CD4-positive, alpha-beta T cell (primary cell): Measurements from ENCODE around the gene RRP8. TPM values are rescaled to one million over a fixed set of nuclear protein-coding genes. Genes with fewer than 3 reads are reported as not detected.

ENCODE experiments used
- ATAC-seq: fragments of 200-7000 bp; cut with Tn5 transposase; one replicate; pipeline ENCODE4 v1.10.0; 2022; ENCODE audit warnings: mild to moderate bottlenecking; ENCODE audit not compliant: poor library complexity
- CTCF ChIA-PET: fragments of 350-600 bp; sonication (Branson Sonifier 250); formaldehyde crosslinking; loops from one replicate; lab custom pipeline; 2021; ENCODE audit warnings: antibody characterized with exemption, inconsistent platforms; lab: Charles Lee
- POLR2A ChIA-PET: fragments of 350-600 bp; sonication (Branson Sonifier 250); formaldehyde crosslinking; loops from one replicate; lab custom pipeline; 2021; ENCODE audit warnings: antibody characterized with exemption, inconsistent platforms; lab: Charles Lee
- DNase-seq, 14 experiments: peaks; one replicate each; pipeline ENCODE4 v3.0.0-alpha.2; 2013 to 2020; ENCODE audit warnings: mixed read lengths in 2 of 14
- H3K27ac ChIP-seq, 2 donors: one replicate each; pipeline versions ENCODE4 v1.5.1 to v1.7.0; 2013; ENCODE audit warnings: low read length in 2 of 2, low read depth in 1 of 2, mild to moderate bottlenecking in 1 of 2
- H3K27me3 ChIP-seq, 2 experiments: 1 replicate in 1 of 2; 2 replicates in 1 of 2; pipeline versions ENCODE4 v1.6.1 to v1.7.0; 2013; ENCODE audit warnings: low read length in 2 of 2, control low read depth in 1 of 2, mild to moderate bottlenecking in 1 of 2, moderate library complexity in 1 of 2; ENCODE audit not compliant: insufficient read depth in 2 of 2, control insufficient read depth in 1 of 2
- H3K36me3 ChIP-seq: one replicate; pipeline ENCODE4 v1.6.1; 2013; ENCODE audit warnings: low read length, control low read depth; ENCODE audit not compliant: insufficient read depth
- H3K4me1 ChIP-seq: one replicate; pipeline ENCODE4 v1.6.1; 2013; ENCODE audit warnings: low read length, control low read depth; ENCODE audit not compliant: insufficient read depth
- H3K4me3 ChIP-seq: one replicate; pipeline ENCODE4 v1.5.1; 2013; ENCODE audit warnings: mild to moderate bottlenecking, low read length, moderate library complexity
- H3K9me3 ChIP-seq, 2 experiments: 1 replicate in 1 of 2; 2 replicates in 1 of 2; pipeline versions ENCODE4 v1.6.1 to v1.7.0; 2013; ENCODE audit warnings: low read length in 2 of 2, mild to moderate bottlenecking in 2 of 2, control low read depth in 1 of 2, moderate library complexity in 1 of 2; ENCODE audit not compliant: control insufficient read depth in 1 of 2, insufficient read depth in 1 of 2
- H3K27ac Mint-ChIP-seq: one replicate; pipeline ENCODE4 v1.8.0; 2020; ENCODE audit warnings: mixed read lengths
- H3K27me3 Mint-ChIP-seq: one replicate; pipeline ENCODE4 v1.8.0; 2021; ENCODE audit warnings: mixed read lengths
- H3K36me3 Mint-ChIP-seq: one replicate; pipeline ENCODE4 v1.8.0; 2021; ENCODE audit warnings: low read depth, mixed read lengths
- H3K4me1 Mint-ChIP-seq: one replicate; pipeline ENCODE4 v1.8.0; 2021; ENCODE audit warnings: low read depth, mixed read lengths
- H3K4me3 Mint-ChIP-seq: one replicate; pipeline ENCODE4 v1.8.0; 2020; ENCODE audit warnings: mild to moderate bottlenecking, mixed read lengths
- H3K9me3 Mint-ChIP-seq: one replicate; pipeline ENCODE4 v1.8.0; 2020; ENCODE audit warnings: mixed read lengths
- CTCF ChIP-seq: fragments of 200-600 bp; IDR thresholded peaks from one replicate; pipeline ENCODE4 v1.8.0; 2022; ENCODE audit warnings: antibody characterized with exemption, mild to moderate bottlenecking
- intact Hi-C, 2 experiments: fragments of 100-400 bp; cut with DNase I in 1 of 2; cut with micrococcal nuclease in 1 of 2; formaldehyde crosslinking; loops; one replicate each; pipeline versions ENCODE4 v1.15.1 to v1.9.0; 2023 to 2025; cut with DNase I, micrococcal nuclease
- total RNA-seq, 174 experiments: library from RNA in 2 of 174; stranded (reverse) in 2 of 174; gene quantifications; one replicate each; pipeline ENCODE4 v1.2.3 and lab custom pipeline; 2021 to 2026

The RRP8 gene
- total RNA-seq, 2 experiments from 2014 or later, result 25.7 to 27.3 TPM

- H3K9me3 ChIP-seq, result no peaks in the 10 kb centered on the region
- intact Hi-C loops, result loop anchor here in 1 of 2 experiments (5.0 to 10.0 kb wide), 3 partner anchors 135 to 383 kb away; partner anchors contain the start of genes APBB1, ARFIP2, CNGA4 and FHIP1B
- Mint-ChIP-seq H3K27me3 (no peaks in the 10 kb centered on the region), H3K4me3 (no peak overlapping the region), H3K9me3 (no peaks in the 10 kb centered on the region), H3K36me3 (peaks cover 9% of the 10 kb centered on the region), H3K4me1 (peaks cover 8% of the 10 kb centered on the region), H3K27ac (no peak overlapping the region)
- DNase-seq (peak in 2 of 14 experiments; percentile 44 to 59), ATAC-seq (no peak)
- peaks cover 41% of the 10 kb centered on the region for H3K4me1 ChIP-seq
- POLR2A ChIA-PET, result interaction anchor here (1.2 to 4.4 kb wide), 10 partner anchors 10 to 136 kb away, joined by 3 to 52 read pairs (median 17); partner anchors contain the start of genes ARFIP2, ILK, MRPL17 and RRP8
- CTCF ChIA-PET, result interaction anchor here (0.6 to 4.0 kb wide), 8 partner anchors 10 to 133 kb away, joined by 3 to 30 read pairs (median 4); partner anchors contain the start of genes ILK and MRPL17
- TF ChIP-seq CTCF, result no peak
- peaks cover 33% of the 10 kb centered on the region for H3K36me3 ChIP-seq
- H3K27ac ChIP-seq, result no peak overlapping the region
- peak overlapping the region; percentile 85 for H3K4me3 ChIP-seq
- H3K27me3 ChIP-seq, result no peaks in the 10 kb centered on the region
Measured at GRCh38 chr11:6617315-6617781, 13.9 kb upstream of the RRP8 start.

GRCh38 chr11:6616596-6617250 is 13.3 kb upstream of the RRP8 start:
- Mint-ChIP-seq H3K27me3 (no peaks in the 10 kb centered on the region), H3K4me1 (peaks cover 8% of the 10 kb centered on the region), H3K4me3 (no peak overlapping the region), H3K36me3 (peaks cover 9% of the 10 kb centered on the region), H3K27ac (no peak overlapping the region), H3K9me3 (no peaks in the 10 kb centered on the region)
- ChIA-PET POLR2A (interaction anchor here (1.2 to 3.4 kb wide), 2 partner anchors 67 kb away, joined by 3 to 52 read pairs; partner anchors contain the start of gene MRPL17), CTCF (interaction anchor here (1.3 to 3.3 kb wide), 2 partner anchors 66 kb away, joined by 3 to 30 read pairs; partner anchors contain the start of gene MRPL17)
- no peak overlapping the region for H3K27ac ChIP-seq
- H3K4me1 ChIP-seq, result peaks cover 42% of the 10 kb centered on the region
- no peak overlapping the region for H3K4me3 ChIP-seq
- no peak for TF ChIP-seq CTCF
- ATAC-seq, result no peak
- no peaks in the 10 kb centered on the region for H3K9me3 ChIP-seq
- no peak for DNase-seq
- H3K27me3 ChIP-seq, result no peaks in the 10 kb centered on the region
- intact Hi-C loops, result loop anchor here in 1 of 2 experiments (5.0 to 10.0 kb wide), 3 partner anchors 134 to 382 kb away; partner anchors contain the start of genes APBB1, ARFIP2, CNGA4 and FHIP1B
- peaks cover 33% of the 10 kb centered on the region for H3K36me3 ChIP-seq

- Histone ChIP-seq H3K27ac (no peak overlapping the region), H3K4me3 (no peak overlapping the region), H3K27me3 (no peaks in the 10 kb centered on the region), H3K36me3 (peaks cover 36% of the 10 kb centered on the region), H3K9me3 (no peaks in the 10 kb centered on the region), H3K4me1 (peaks cover 49% of the 10 kb centered on the region)
- ATAC-seq (no peak), DNase-seq (no peak)
- CTCF ChIA-PET, result interaction anchor here (1.1 to 1.3 kb wide), 2 partner anchors 12 to 67 kb away, joined by 3 read pairs; partner anchors contain the start of gene MRPL17
- peak overlapping the region; percentile 53 for H3K4me3 Mint-ChIP-seq
- H3K27me3 Mint-ChIP-seq, result no peaks in the 10 kb centered on the region
- intact Hi-C loops, result loop anchor here (2.0 to 10.0 kb wide), 4 partner anchors 39 to 381 kb away; partner anchors contain the start of genes APBB1 (in 1 of the 2), ARFIP2 (in 1 of the 2), CNGA4 (in 1 of the 2) and DCHS1 (in 1 of the 2)
- H3K27ac Mint-ChIP-seq, result peak overlapping the region; percentile 50
- POLR2A ChIA-PET, result interaction anchor here (1.2 kb wide), 1 partner anchor 67 kb away, joined by 3 read pairs; the partner anchor contains the start of gene MRPL17
- H3K36me3 Mint-ChIP-seq, result peaks cover 15% of the 10 kb centered on the region
- TF ChIP-seq CTCF, result no peak
- H3K9me3 Mint-ChIP-seq, result no peaks in the 10 kb centered on the region
- peaks cover 15% of the 10 kb centered on the region for H3K4me1 Mint-ChIP-seq
Measured at GRCh38 chr11:6615882-6616585, 12.6 kb upstream of the RRP8 start.
